Medulla oblongata (tissue), 1 donor: ENCODE measurements around the gene CEP76.
"Not testable (repeated sequence)": the region's sequence is repeated elsewhere in the genome, so short reads cannot be mapped to it uniquely, and the experiment has no call there.

Experiments used
- DNase-seq: peaks from one replicate; pipeline ENCODE4 v3.0.0-alpha.2; 2015; ENCODE audit errors: extremely low spot score

Gene CEP76

GRCh38 chr18:12640881-12641200 is 61.7 kb downstream of the CEP76 start:
- no peak for DNase-seq

GRCh38 chr18:12639990-12640880 is 62.3 kb downstream of the CEP76 start:
- DNase-seq = no peak

- no peak for DNase-seq
Observed at GRCh38 chr18:12638644-12639124, 63.8 kb downstream of the CEP76 start.

GRCh38 chr18:12637901-12638643 is 64.5 kb downstream of the CEP76 start:
- DNase-seq = no peak

- DNase-seq = no peak
Observed at GRCh38 chr18:12637393-12637792, 65.1 kb downstream of the CEP76 start.

GRCh38 chr18:12631831-12632477 is 70.6 kb downstream of the CEP76 start:
- DNase-seq = no peak

- no peak for DNase-seq
Observed at GRCh38 chr18:12630136-12630535, 72.4 kb downstream of the CEP76 start.

GRCh38 chr18:12628706-12629702 is 73.5 kb downstream of the CEP76 start:
- no peak for DNase-seq

- DNase-seq = not testable (repeated sequence)
Observed at GRCh38 chr18:12627199-12627598, 75.3 kb downstream of the CEP76 start.

GRCh38 chr18:12625241-12625640 is 77.3 kb downstream of the CEP76 start:
- no peak for DNase-seq
